HTERT RPE-1 (cell line): ENCODE results near the gene BMPR1A.

Experiments
- in situ Hi-C: fragments of 300-500 bp; cut with MboI; formaldehyde crosslinking; loops from 4 replicates; pipeline ENCODE4 v1.14.3; 2020; ENCODE audit warnings: low sequenced_read_pairs

Gene BMPR1A

DNA sequence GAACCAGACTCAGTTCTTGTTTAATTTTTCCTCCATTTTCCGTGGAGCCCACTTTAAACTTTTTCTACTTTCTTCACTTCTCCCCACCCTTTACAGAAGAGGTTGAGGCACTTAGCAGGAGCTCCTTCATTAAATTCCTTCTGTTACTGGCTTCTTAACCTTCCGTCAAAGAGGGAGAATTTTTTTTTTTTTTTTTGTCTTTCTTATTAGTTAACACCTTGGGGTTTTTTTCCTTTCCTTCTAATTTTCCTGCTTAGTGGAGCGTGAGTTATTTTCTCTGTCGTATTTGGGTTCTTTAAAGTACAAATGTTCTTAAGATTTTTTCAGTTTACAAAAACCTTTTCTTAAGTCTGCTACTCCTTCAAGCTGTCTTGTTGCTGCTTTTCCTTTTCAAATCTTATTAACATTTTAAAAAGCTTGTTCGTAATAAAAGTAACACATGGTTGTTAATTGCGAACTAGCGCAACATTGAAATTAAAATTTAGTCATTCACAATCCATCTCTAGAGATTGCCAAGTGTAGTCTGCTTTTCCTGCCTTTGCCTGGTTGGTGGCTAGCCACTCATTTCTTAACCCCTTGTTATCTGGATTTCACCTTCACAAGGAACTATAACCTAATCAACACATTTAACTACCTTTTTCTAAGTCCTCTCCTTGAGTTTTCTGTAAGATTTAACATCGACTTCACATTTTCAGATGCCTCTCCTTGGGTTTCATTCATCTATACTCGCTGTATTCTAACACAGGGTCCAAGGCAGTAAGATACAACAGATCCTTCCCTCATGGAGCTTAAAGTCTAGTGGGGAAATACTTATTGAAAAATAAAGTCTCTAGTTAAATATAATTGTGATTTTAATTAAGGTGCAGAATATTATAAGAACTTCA, 2.0 kb downstream of the BMPR1A start:
- in situ Hi-C loops: no loop called here

DNA sequence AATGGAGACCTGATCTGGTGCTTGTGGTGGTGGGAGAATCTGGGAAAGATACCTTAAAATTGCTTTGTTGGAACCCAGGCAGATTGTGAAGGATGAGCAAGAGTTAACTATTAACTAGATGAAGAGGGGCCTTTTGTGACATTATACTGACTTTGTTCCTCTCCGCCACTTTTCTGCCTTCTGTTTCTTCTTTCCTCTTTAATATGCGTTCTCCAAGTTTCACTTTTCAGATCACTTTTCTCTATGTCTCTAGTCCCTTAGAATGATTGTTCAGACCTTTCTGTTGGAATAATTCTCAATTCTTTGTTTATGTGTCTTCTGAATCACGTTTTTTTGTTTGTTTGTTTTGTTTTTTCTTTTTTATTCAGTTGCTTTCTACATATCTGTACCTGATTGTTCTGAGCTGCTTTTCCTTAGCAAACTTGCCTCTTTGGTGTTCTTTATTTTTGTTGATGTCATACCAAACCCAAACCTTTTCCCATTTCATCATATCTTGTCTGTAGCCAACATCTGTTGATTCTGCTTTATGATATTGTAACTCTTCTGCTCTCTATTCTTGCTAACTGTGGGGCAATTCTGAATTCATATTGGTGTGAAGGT, 2.8 kb downstream of the BMPR1A start:
- in situ Hi-C loops: no loop called here

GRCh38 chr10:86763404-86763803, 7.0 kb downstream of the BMPR1A start:
- in situ Hi-C loops: no loop called here

DNA sequence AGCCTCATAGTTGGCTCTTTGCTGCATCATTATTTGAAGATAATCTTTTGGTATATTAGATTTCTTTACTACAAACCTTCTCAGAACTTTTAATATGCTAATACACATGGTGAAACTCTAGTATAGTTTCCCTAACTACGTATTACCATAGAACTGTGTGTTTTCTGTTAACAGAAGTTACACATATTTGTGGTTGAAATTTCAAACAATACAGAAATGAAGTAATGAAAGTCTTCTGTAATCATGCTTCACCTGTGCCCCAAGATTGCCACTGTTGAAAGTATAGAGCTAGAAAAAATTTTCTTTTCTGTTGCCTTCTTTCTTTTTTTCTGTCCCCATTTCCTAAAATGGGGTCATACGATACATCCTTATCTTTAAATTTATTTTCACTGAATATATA, 9.1 kb downstream of the BMPR1A start:
- in situ Hi-C loops: no loop called here

- in situ Hi-C loops: no loop called here
Measured at GRCh38 chr10:86768412-86769062, 12.1 kb downstream of the BMPR1A start.

GRCh38 chr10:86769991-86770390, 13.6 kb downstream of the BMPR1A start:
- in situ Hi-C loops: no loop called here

- in situ Hi-C loops: no loop called here
Measured at GRCh38 chr10:86770412-86770960, 14.1 kb downstream of the BMPR1A start.

- in situ Hi-C loops: no loop called here
Measured at GRCh38 chr10:86773498-86773897, 17.1 kb downstream of the BMPR1A start.

GRCh38 chr10:86775056-86775869, 18.8 kb downstream of the BMPR1A start:
- in situ Hi-C loops: no loop called here

DNA sequence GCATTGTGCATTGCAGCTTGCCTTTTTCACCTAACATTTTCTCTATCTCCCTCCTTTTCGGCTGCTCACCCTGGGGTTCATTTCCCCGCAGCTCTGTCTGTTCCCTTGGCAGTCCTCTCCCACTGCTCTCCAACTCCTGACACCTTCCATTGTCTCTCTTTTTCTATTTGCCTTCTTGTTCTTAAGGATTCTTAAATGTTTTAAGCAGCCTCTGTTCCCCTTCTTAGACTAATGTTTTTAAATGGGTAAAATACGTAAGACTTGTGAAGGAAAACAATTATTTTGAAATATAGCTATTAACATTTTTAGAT, 19.4 kb downstream of the BMPR1A start:
- in situ Hi-C loops: no loop called here

- in situ Hi-C loops: no loop called here
Measured at GRCh38 chr10:86779220-86780017, 23.0 kb downstream of the BMPR1A start.

GRCh38 chr10:86782701-86783418, 26.4 kb downstream of the BMPR1A start:
- in situ Hi-C loops: no loop called here

DNA sequence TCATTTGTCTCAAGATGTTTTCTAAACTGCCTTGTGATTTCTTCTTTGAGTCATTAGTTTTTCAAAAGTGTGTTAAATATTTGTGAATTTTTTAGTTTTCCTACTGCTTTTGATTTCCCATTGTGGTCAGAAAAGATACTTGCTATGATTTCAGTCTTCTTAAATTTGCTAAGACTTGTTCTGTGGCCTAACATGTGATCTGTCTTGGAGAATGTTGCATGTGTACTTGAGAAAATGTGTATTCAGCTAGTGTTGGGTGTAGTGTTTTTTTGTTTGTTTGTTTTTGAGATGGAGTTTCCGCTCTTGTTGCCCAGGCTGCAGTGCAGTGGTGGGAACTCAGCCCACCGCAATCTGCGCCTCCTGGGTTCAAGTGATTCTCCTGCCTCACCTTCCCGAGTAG, 28.6 kb downstream of the BMPR1A start:
- in situ Hi-C loops: no loop called here

DNA sequence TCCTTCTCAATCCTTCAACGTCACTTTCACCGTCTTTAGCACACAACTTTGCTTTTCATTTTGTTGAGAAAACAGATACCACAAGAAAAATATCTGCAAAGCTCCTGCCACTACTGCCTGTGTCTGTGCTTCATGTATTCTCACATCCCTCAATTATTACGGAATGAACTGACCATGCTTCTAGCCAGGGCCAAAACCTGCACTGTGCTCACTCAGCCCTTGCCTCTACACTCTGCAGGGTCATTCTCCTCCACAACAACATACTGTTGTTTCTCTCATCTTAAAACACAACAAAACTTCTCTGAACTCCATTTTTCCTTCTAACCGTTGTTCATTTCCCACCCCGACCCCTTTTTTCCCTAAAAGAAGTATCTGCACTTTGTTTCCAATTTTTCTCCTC, 29.5 kb downstream of the BMPR1A start:
- in situ Hi-C loops: no loop called here

DNA sequence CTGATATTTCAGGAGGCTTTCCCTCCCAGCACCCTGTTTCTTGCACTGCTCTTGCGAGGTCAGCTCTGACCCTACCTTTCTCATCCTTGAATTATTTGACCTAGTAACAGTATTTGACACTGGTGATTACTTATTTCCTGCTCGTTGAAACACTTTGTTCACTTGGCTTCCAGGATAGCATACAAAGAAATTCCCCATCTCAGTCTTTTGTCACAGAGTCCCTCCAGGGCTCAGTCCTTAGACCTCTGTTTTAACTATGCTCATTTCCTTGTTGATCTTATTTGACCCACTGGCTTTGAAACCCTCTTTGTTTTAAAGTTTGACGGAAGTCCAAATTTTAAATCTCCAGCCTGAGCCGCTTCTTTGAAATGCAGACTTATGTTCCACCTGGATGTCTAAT, 29.9 kb downstream of the BMPR1A start:
- in situ Hi-C loops: no loop called here

DNA sequence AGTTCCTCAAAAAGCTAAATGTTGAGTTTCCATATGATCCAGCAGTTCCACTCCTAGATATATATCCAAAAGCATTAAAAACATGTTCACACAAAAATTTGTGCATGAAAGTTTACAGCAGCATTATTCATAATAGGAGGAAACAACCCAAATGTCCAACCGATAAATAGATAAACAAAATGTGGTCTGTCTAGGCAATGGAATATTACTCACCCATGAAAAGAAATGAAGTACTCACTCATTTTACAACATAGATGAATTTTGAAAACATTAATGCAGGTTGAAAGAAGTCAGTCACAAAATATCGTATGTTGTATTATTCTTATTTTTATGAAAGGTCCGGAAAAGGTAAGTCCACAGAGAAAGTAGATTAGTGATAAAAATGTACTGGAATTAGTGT, 34.0 kb downstream of the BMPR1A start:
- in situ Hi-C loops: no loop called here

DNA sequence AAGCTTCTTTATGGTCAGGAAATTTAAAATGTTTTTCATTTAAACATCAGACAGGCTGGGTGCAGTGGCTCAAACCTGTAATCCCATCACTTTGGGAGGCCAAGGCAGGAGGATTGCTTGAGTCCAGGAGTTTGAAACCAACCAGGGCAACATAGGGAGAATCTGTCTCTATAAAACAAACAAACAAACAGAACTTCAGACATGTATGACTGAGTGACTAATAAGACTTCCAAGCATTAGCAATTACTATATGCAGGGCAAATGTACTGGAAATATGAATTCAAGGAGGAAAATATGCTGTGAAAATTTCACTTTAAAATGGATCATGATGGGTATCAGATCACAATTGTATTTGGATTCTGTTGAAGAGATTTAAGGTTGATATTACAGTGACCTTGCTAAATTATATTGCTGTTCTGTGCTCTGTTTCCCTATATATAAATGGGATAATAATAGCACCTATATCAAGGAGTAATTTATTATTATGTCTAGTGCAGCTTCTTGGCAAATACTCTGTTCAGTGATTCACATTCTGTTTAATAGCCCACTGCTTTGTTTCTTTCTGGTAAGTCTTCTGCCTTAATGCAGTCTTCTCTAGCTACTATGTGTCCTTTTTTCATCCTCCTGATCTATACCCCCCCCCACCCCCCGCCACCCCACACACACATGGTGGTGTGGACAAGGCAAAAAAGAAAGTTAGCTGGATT, 36.2 kb downstream of the BMPR1A start:
- in situ Hi-C loops: no loop called here

DNA sequence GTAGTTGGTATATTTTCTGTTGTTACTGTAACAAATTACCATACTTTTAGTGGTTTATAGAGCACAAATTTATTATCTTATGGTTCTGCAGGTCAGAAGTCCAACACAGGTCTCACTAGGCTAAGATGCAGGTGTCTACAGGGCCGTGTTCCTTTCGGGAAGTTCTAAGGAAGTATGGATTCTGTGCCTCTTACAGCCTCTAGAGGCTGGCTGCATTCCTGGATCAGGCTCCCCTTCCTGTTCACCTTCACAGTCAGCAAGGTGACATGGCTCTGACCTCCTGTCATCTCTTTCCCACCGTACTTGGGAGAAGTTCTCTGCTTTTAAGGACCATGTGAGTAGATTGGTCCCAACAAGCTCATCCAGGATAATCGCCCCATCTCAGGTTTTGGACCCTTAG, 37.3 kb downstream of the BMPR1A start:
- in situ Hi-C loops: no loop called here

- in situ Hi-C loops: no loop called here
Measured at GRCh38 chr10:86795353-86795752, 38.9 kb downstream of the BMPR1A start.
